Measurements from ENCODE around the gene CCDC66. TPM values are rescaled to one million over a fixed set of nuclear protein-coding genes. Genes with fewer than 3 reads are reported as not detected.

Gene CCDC66
- 7.5 and 11.6 TPM in 2 replicates for total RNA-seq

- TF ChIP-seq CTCF (IDR thresholded peaks at IDR 0.05; ENCODE audit: insufficient read depth, low read length, poor library complexity, severe bottlenecking) = peak; percentile 77
- no peaks in the 10 kb centered on the region for H3K36me3 ChIP-seq (ENCODE audit: control insufficient read depth, insufficient read depth, low read length)
- H3K4me3 ChIP-seq (ENCODE audit: low read depth, low read length) = peak within 1 kb of the TSS; percentile 71
- no peaks in the 10 kb centered on the region for H3K27me3 ChIP-seq (ENCODE audit: control insufficient read depth, insufficient read depth, low read length)
- DNase-seq (ENCODE audit: low read depth) = peak; percentile 69
Measured at GRCh38 chr3:56556908-56557830, at the start of gene CCDC66. Gene CCDC66, plus strand, starts transcription at chr3:56557175. Its CDS starts 68 bp downstream, at chr3:56557243.

GRCh38 chr3:56519641-56520040 is 37.3 kb upstream of the CCDC66 start:
- Histone ChIP-seq H3K36me3 (ENCODE audit: control insufficient read depth, insufficient read depth, low read length) (no peaks in the 10 kb centered on the region), H3K27me3 (ENCODE audit: control insufficient read depth, insufficient read depth, low read length) (no peaks in the 10 kb centered on the region), H3K4me3 (ENCODE audit: low read depth, low read length) (no peak overlapping the region)
- no peak for TF ChIP-seq CTCF (IDR thresholded peaks at IDR 0.05; ENCODE audit: insufficient read depth, low read length, poor library complexity, severe bottlenecking)
- no peak for DNase-seq (ENCODE audit: low read depth)

- H3K27me3 ChIP-seq (ENCODE audit: control insufficient read depth, insufficient read depth, low read length) = peaks cover 3% of the 10 kb centered on the region
- no peak for DNase-seq (ENCODE audit: low read depth)
- H3K4me3 ChIP-seq (ENCODE audit: low read depth, low read length) = no peak overlapping the region
- no peaks in the 10 kb centered on the region for H3K36me3 ChIP-seq (ENCODE audit: control insufficient read depth, insufficient read depth, low read length)
- no peak for TF ChIP-seq CTCF (IDR thresholded peaks at IDR 0.05; ENCODE audit: insufficient read depth, low read length, poor library complexity, severe bottlenecking)
Measured at GRCh38 chr3:56522374-56522773, 34.6 kb upstream of the CCDC66 start.

- DNase-seq (ENCODE audit: low read depth) = no peak
- Histone ChIP-seq H3K4me3 (ENCODE audit: low read depth, low read length) (no peak overlapping the region), H3K27me3 (ENCODE audit: control insufficient read depth, insufficient read depth, low read length) (peaks cover 3% of the 10 kb centered on the region), H3K36me3 (ENCODE audit: control insufficient read depth, insufficient read depth, low read length) (no peaks in the 10 kb centered on the region)
- TF ChIP-seq CTCF (IDR thresholded peaks at IDR 0.05; ENCODE audit: insufficient read depth, low read length, poor library complexity, severe bottlenecking) = no peak
Measured at GRCh38 chr3:56525291-56525690, 31.7 kb upstream of the CCDC66 start.

- H3K4me3 ChIP-seq (ENCODE audit: low read depth, low read length) = no peak overlapping the region
- no peak for TF ChIP-seq CTCF (IDR thresholded peaks at IDR 0.05; ENCODE audit: insufficient read depth, low read length, poor library complexity, severe bottlenecking)
- no peaks in the 10 kb centered on the region for H3K36me3 ChIP-seq (ENCODE audit: control insufficient read depth, insufficient read depth, low read length)
- DNase-seq (ENCODE audit: low read depth) = no peak
- H3K27me3 ChIP-seq (ENCODE audit: control insufficient read depth, insufficient read depth, low read length) = peaks cover 6% of the 10 kb centered on the region
Measured at GRCh38 chr3:56536735-56537134, 20.2 kb upstream of the CCDC66 start.
